Psoas muscle (tissue), 8 donors: ENCODE data around the gene ADAMTSL5. TPM values are rescaled to one million over a fixed set of nuclear protein-coding genes. Genes with fewer than 3 reads are reported as not detected.
A peak's percentile ranks its signal among the peaks of the same experiment; 100 is the strongest.

Experiments
- ATAC-seq, 4 donors: fragments of 200-7000 bp; cut with Tn5 transposase; one replicate each; pipeline ENCODE4 v1.9.1; 2020; ENCODE audit warnings: moderate library complexity in 3 of 4, mild to moderate bottlenecking in 2 of 4
- DNase-seq, 2 donors: peaks; one replicate each; pipeline ENCODE4 v3.0.0-alpha.2; 2020
- H3K27ac ChIP-seq: fragments of 200-600 bp; one replicate; pipeline ENCODE4 v1.8.0; 2022
- H3K27me3 ChIP-seq, 3 donors: fragments of 200-600 bp in 1 of 3; one replicate each; pipeline versions ENCODE4 v1.6.1 to v1.8.0; 2013 to 2022; ENCODE audit warnings: low read length in 2 of 3, mild to moderate bottlenecking in 2 of 3, moderate library complexity in 1 of 3; ENCODE audit not compliant: insufficient read depth in 3 of 3
- H3K36me3 ChIP-seq, 2 donors: fragments of 200-600 bp in 1 of 2; one replicate each; pipeline versions ENCODE4 v1.6.1 to v1.8.0; 2013 to 2022; ENCODE audit warnings: low read depth in 1 of 2, mild to moderate bottlenecking in 1 of 2, moderate library complexity in 1 of 2; ENCODE audit not compliant: insufficient read depth in 1 of 2
- H3K4me1 ChIP-seq: fragments of 200-600 bp; one replicate; pipeline ENCODE4 v1.8.0; 2022
- H3K4me3 ChIP-seq: fragments of 200-600 bp; one replicate; pipeline ENCODE4 v1.8.0; 2022; ENCODE audit warnings: mild to moderate bottlenecking
- H3K9me3 ChIP-seq: fragments of 200-600 bp; one replicate; pipeline ENCODE4 v1.8.0; 2022
- WGBS, 3 donors: extraction: QIAGEN DNeasy Blood & Tissue Kit; methylation state at CpG; one replicate each; pipeline versions ENCODE4 v1.1.6 to v1.1.7; 2013; 5-methylcytosine and 5-hydroxymethylcytosine counted together
- intact Hi-C, 2 donors: fragments of 100-400 bp; cut with DNase I; formaldehyde crosslinking; loops; one replicate each; pipeline versions ENCODE4 v1.11.0 to v1.14.2; 2022
- polyA plus RNA-seq, 3 donors: library from polyadenylated mRNA; stranded (reverse); fragments of 200-250 nt; gene quantifications; one replicate each; pipeline ENCODE4 v1.2.3, GENCODE V29; 2013
- total RNA-seq, 4 donors: library from RNA; stranded (reverse); fragmentation: NEBNext Ultra II Directional in 2 of 4; extraction: Animal tissue kit (Norgen Biotek cat#: 25700) in 2 of 4; gene quantifications; one replicate each; pipeline versions ENCODE4 v1.2.1 to v1.2.4, GENCODE V29; 2021 to 2023
- TF ChIP-seq, protein P1 (sequence below): fragments of 200-600 bp; IDR thresholded peaks from one replicate; pipeline ENCODE4 v1.8.0; 2022; ENCODE audit warnings: antibody characterized with exemption
- donor health status: healthy with polysubstance abuse.
- donor health status: DM: no; HTN: no; CAD: no; lungs with moderate emphysema.
- donor health status: Bipolar disorder and iron deficiency.
- donor health status: healthy.
- donor health status: DM: yes; HTN: yes; CAD: no.
- donor health status: DM: no; HTN: no; CAD: no.
- donor health status: DM: no; HTN: no; CAD: no.
- donor health status: DM: yes; HTN: yes; CAD: no.

Gene ADAMTSL5
- total and polyA plus RNA-seq, 7 donors: 3.9 to 20.1 (median 12.6) TPM

DNA sequence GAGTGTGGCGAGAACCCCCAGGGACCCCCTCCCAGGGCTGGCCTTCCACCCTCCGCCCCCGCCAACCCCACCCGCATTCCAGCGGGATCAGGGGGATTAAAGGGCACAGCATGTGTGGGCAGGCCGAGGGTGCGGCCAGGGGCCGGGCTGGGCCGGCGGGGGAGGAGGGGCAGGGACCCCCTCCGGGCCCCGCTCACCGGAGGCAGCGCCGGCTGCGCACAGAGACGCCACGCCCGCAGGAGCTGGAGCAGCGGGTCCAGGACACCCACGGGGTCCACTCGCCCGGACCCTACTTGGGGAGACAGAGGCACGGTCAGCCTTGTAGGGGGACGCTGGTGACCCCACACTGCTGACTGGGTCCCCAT lies 2.4 kb downstream of the ADAMTSL5 start:
- no peak overlapping the region for H3K4me3 ChIP-seq
- H3K9me3 ChIP-seq: no peaks in the 10 kb centered on the region
- peak overlapping the region; percentile 19 for H3K27ac ChIP-seq
- H3K27me3 ChIP-seq: peaks cover 0 to 3% (median 0%) of the 10 kb centered on the region in 3 donors
- H3K36me3 ChIP-seq: peaks cover 0 to 6% of the 10 kb centered on the region in 2 donors
- peaks cover 11% of the 10 kb centered on the region for H3K4me1 ChIP-seq
- WGBS, 3 donors: 28 to 52% (median 37%) methylated on average over 8 to 25 of the region's 25 CpGs
- DNase-seq (no peak), ATAC-seq (no peak)
- TF ChIP-seq, protein P1, sequence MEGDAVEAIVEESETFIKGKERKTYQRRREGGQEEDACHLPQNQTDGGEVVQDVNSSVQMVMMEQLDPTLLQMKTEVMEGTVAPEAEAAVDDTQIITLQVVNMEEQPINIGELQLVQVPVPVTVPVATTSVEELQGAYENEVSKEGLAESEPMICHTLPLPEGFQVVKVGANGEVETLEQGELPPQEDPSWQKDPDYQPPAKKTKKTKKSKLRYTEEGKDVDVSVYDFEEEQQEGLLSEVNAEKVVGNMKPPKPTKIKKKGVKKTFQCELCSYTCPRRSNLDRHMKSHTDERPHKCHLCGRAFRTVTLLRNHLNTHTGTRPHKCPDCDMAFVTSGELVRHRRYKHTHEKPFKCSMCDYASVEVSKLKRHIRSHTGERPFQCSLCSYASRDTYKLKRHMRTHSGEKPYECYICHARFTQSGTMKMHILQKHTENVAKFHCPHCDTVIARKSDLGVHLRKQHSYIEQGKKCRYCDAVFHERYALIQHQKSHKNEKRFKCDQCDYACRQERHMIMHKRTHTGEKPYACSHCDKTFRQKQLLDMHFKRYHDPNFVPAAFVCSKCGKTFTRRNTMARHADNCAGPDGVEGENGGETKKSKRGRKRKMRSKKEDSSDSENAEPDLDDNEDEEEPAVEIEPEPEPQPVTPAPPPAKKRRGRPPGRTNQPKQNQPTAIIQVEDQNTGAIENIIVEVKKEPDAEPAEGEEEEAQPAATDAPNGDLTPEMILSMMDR: no peak
- intact Hi-C loops: loop anchor here in 1 of 2 donors (5.0 kb wide), 1 partner anchor 228 kb away; no protein-coding TSS in a partner anchor

DNA sequence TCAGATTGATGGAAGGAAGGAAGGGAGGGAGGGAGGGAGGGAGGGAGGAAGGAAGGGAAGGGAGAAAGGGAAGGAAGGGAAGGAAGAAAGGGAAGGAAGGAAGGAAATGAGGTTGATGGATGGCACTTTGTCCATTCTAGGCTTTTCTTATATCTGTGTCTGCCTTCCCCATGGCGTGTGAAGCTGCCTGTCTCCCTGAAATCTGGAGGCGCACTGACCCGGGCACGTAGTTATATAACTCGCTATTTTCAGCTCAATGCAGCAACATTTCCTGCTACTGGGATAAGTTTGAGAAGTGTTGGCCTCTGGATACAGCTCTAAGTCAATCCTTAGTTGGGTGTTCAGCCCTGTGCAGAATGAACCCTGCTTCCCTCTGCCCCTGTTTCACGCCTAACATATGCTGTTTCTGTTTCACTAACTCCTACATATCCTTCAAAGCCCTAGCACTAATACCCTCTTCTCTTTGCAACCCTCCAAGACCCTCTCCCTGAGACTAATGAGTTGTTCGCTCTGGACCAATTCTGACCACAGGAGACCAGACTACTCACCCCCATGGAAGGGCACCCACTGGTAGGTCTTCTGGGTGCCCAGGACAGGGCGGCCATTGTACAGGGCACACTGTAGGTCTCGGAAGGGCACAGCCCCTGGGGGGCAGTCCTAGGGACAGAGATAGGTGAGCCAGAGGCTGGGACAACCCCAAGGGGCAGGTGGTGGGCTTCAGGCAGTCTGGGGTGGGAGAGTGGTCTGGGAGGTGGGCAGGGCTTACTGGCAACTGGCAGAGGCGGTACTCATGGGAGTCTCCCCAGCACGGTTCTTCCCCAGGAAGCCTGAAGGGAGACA lies 3.0 kb downstream of the ADAMTSL5 start:
- no peak for DNase-seq
- ATAC-seq: no peak
- Histone ChIP-seq H3K4me1 (peaks cover 11% of the 10 kb centered on the region), H3K4me3 (no peak overlapping the region), H3K9me3 (no peaks in the 10 kb centered on the region), H3K27me3 (peaks cover 0 to 3% (median 0%) of the 10 kb centered on the region in 3 donors), H3K36me3 (peaks cover 0 to 7% of the 10 kb centered on the region in 2 donors), H3K27ac (peak overlapping the region; percentile 41)
- 57 to 63% (median 58%) methylated on average over 9 to 11 of the region's 11 CpGs for WGBS, 3 donors
- intact Hi-C loops: loop anchor here in 1 of 2 donors (2.0 to 5.0 kb wide), 2 partner anchors 19 to 228 kb away; partner anchors contain the start of genes PCSK4 and REEP6
- TF ChIP-seq, protein P1: no peak

DNA sequence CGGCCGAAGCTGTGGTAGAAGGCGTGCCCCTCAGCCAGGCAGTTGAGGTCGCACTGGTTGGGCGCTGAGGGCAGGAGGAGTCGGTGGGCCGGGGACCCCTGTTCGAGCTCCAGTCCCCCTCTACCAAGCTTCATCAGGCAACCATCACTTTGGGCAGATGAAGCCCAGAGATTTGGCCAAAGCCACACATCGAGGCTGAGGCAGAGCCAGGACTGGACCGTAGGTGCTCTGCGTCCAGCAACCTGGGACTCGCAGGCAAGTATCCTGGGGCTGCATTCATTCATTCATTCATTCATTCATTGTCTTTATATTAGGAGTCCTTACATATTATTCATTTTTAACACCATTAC lies 4.3 kb downstream of the ADAMTSL5 start:
- peaks cover 14% of the 10 kb centered on the region for H3K4me1 ChIP-seq
- 35 to 38% (median 37%) methylated on average over 11 to 12 of the region's 12 CpGs for WGBS, 3 donors
- DNase-seq: no peak
- peaks cover 0 to 7% of the 10 kb centered on the region in 2 donors for H3K36me3 ChIP-seq
- peaks cover 0 to 3% (median 0%) of the 10 kb centered on the region in 3 donors for H3K27me3 ChIP-seq
- H3K4me3 ChIP-seq: peak overlapping the region; percentile 64
- ATAC-seq: no peak
- TF ChIP-seq, protein P1: no peak
- intact Hi-C loops: loop anchor here in 1 of 2 donors (2.0 kb wide), 1 partner anchor 18 kb away; the partner anchor contains the start of genes PCSK4 and REEP6
- no peaks in the 10 kb centered on the region for H3K9me3 ChIP-seq
- H3K27ac ChIP-seq: peak overlapping the region; percentile 88

DNA sequence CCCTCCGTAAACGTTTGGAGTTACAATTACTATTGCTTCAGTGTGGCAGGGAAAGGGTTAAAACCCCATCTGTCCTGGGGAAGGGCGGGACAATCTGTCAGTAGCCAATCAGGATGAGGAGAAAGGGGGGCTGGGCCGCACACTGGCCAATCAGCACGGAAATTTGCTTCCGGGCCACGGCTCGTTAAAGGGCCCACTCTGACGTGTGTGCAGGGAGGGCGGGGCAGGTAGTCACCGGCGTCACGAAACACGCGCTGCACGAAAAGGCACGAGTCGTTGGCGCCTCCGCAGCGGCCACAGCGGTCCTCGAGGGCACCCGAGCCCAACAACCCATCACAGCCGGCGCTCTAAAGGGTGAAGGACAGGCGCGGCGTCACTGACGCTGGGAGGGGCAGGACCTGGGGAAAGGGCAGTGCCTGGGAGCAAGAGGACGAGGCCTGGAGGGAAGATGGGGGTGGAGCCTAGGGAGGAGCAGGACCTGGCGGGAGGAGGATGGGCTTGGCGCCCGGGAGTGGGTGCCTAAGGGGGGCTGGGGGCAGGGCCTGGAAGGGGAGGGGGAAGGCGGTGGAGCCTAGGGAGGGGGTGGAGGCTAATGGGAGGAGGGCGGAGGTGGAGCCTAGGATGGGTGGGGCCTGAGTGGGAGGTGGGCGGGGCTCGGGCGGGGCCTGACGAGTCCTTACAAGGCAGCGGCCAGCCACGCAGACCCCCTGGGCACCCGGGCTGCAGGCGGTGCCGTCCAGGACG lies 4.9 kb downstream of the ADAMTSL5 start:
- Histone ChIP-seq H3K4me1 (peaks cover 20% of the 10 kb centered on the region), H3K4me3 (peak overlapping the region; percentile 64), H3K27me3 (peaks cover 0 to 4% (median 3%) of the 10 kb centered on the region in 3 donors), H3K9me3 (no peaks in the 10 kb centered on the region), H3K27ac (peak overlapping the region; percentile 88), H3K36me3 (peaks cover 0 to 7% of the 10 kb centered on the region in 2 donors)
- 1% methylated on average over 41 to 46 of the region's 46 CpGs for WGBS, 3 donors
- intact Hi-C loops: loop anchor here in 1 of 2 donors (2.0 kb wide), 1 partner anchor 17 kb away; the partner anchor contains the start of genes PCSK4 and REEP6
- DNase-seq: peak; percentile 91 to 94
- ATAC-seq: peak; percentile 88 to 92 (median 91)
- TF ChIP-seq, protein P1: no peak
